HepG2 (cell line): ENCODE results near the gene KLRG1. TPM values are rescaled to one million over a fixed set of nuclear protein-coding genes. Genes with fewer than 3 reads are reported as not detected.

Experiments
- ARID2 ChIP-seq: sonication (generic); formaldehyde crosslinking; IDR thresholded peaks from 2 replicates; pipeline ENCODE4 v1.8.1; 2022; ENCODE audit warnings: mild to moderate bottlenecking, missing genetic modification reagents, borderline replicate concordance
- YEATS4 ChIP-seq: sonication (generic); formaldehyde crosslinking; IDR thresholded peaks from 2 replicates; pipeline ENCODE4 v1.4.0; 2020; ENCODE audit warnings: missing genetic modification reagents, borderline replicate concordance
- ZBTB1 ChIP-seq: sonication (generic); formaldehyde crosslinking; IDR thresholded peaks from 2 replicates; pipeline ENCODE4 v1.4.0; 2020; ENCODE audit warnings: missing genetic modification reagents, borderline replicate concordance
- ZBTB21 ChIP-seq: sonication (generic); formaldehyde crosslinking; IDR thresholded peaks from 2 replicates; pipeline ENCODE4 v1.4.0; 2020; ENCODE audit warnings: missing genetic modification reagents
- ZMYM2 ChIP-seq: sonication (generic); formaldehyde crosslinking; IDR thresholded peaks from 2 replicates; pipeline ENCODE4 v1.8.0; 2022; ENCODE audit warnings: mild to moderate bottlenecking, missing genetic modification reagents
- ZNF10 ChIP-seq: sonication (generic); formaldehyde crosslinking; IDR thresholded peaks from 2 replicates; pipeline ENCODE4 v1.4.0; 2020; ENCODE audit warnings: mild to moderate bottlenecking, low read depth, missing genetic modification reagents, borderline replicate concordance
- ZNF20 ChIP-seq: sonication (generic); formaldehyde crosslinking; IDR thresholded peaks from 2 replicates; pipeline ENCODE4 v1.4.0; 2020; ENCODE audit warnings: mild to moderate bottlenecking, moderate library complexity, missing genetic modification reagents
- ZNF670 ChIP-seq: sonication (generic); formaldehyde crosslinking; IDR thresholded peaks from 2 replicates; pipeline ENCODE4 v1.8.0; 2022; ENCODE audit warnings: mild to moderate bottlenecking, missing genetic modification reagents, borderline replicate concordance
- ZSCAN29 ChIP-seq: sonication (generic); formaldehyde crosslinking; conservative IDR thresholded peaks from 2 replicates; pipeline ENCODE4 v1.4.0; 2020; ENCODE audit warnings: mild to moderate bottlenecking, missing genetic modification reagents
- polyA plus RNA-seq, 8 experiments: library from polyadenylated mRNA; depleted of rRNA in 3 of 8; stranded (reverse) in 7 of 8; unstranded in 1 of 8; fragments of >200 nt; fragmentation: Illumina TruSeq in 4 of 8; extraction: Trizol in 4 of 8; gene quantifications; 2 replicates each; pipeline versions ENCODE4 v1.2.1 to v1.2.3, GENCODE V29; 2011 to 2016; ENCODE audit warnings: low read depth in 4 of 8, missing spikeins in 1 of 8, mixed read lengths in 1 of 8; ENCODE audit not compliant: insufficient read depth in 1 of 8
- total RNA-seq, 5 experiments: library from RNA; depleted of rRNA; stranded (reverse); fragments of >200 nt; fragmentation: Illumina TruSeq; extraction: Trizol; gene quantifications; 2 replicates each; pipeline ENCODE4 v1.2.3, GENCODE V29; 2016; ENCODE audit warnings: low read depth in 1 of 5
- TF ChIP-seq, protein P1 (sequence below), 2 experiments: sonication (generic) in 1 of 2; formaldehyde crosslinking in 1 of 2; IDR thresholded peaks; 2 replicates each; pipeline versions ENCODE4 v1.5.1 to v1.6.1; 2011 to 2020; ENCODE audit warnings: borderline replicate concordance in 1 of 2, low read depth in 1 of 2, low read length in 1 of 2, mild to moderate bottlenecking in 1 of 2, missing genetic modification reagents in 1 of 2, moderate library complexity in 1 of 2
- TF ChIP-seq, protein P2 (sequence below): sonication (generic); formaldehyde crosslinking; IDR thresholded peaks from 2 replicates; pipeline ENCODE4 v1.8.1; 2023; ENCODE audit warnings: missing genetic modification reagents, mild to moderate bottlenecking, borderline replicate concordance
- TF ChIP-seq, protein P3 (sequence below): sonication (generic); formaldehyde crosslinking; IDR thresholded peaks from 2 replicates; pipeline ENCODE4 v1.8.1; 2023; ENCODE audit warnings: mild to moderate bottlenecking, missing genetic modification reagents, borderline replicate concordance
- TF ChIP-seq, protein P4 (sequence below): sonication (generic); formaldehyde crosslinking; IDR thresholded peaks from 2 replicates; pipeline ENCODE4 v1.4.0; 2020; ENCODE audit warnings: mild to moderate bottlenecking, low read depth, missing genetic modification reagents
- TF ChIP-seq, protein P5 (sequence below): sonication (generic); formaldehyde crosslinking; IDR thresholded peaks from 2 replicates; pipeline ENCODE4 v1.5.1; 2020; ENCODE audit warnings: missing genetic modification reagents, mild to moderate bottlenecking, borderline replicate concordance
- TF ChIP-seq, protein P6 (sequence below): IDR thresholded peaks from 2 replicates; pipeline ENCODE4 v1.6.1; 2016; ENCODE audit warnings: missing compliant biosample characterization, missing genetic modification reagents, borderline replicate concordance
- TF ChIP-seq, protein P7 (sequence below): sonication (generic); formaldehyde crosslinking; IDR thresholded peaks from 2 replicates; pipeline ENCODE4 v1.8.0; 2022; ENCODE audit warnings: low read depth, missing genetic modification reagents
- TF ChIP-seq, protein P8 (sequence below): sonication (generic); formaldehyde crosslinking; IDR thresholded peaks from 2 replicates; pipeline ENCODE4 v1.4.0; 2020; ENCODE audit warnings: missing genetic modification reagents

The KLRG1 gene
- total and polyA plus RNA-seq, 2 of the 13 experiments (the other 11 are each of a cell fraction or from before 2014, with no cell fraction given), result 1.2 to 1.7 TPM

DNA sequence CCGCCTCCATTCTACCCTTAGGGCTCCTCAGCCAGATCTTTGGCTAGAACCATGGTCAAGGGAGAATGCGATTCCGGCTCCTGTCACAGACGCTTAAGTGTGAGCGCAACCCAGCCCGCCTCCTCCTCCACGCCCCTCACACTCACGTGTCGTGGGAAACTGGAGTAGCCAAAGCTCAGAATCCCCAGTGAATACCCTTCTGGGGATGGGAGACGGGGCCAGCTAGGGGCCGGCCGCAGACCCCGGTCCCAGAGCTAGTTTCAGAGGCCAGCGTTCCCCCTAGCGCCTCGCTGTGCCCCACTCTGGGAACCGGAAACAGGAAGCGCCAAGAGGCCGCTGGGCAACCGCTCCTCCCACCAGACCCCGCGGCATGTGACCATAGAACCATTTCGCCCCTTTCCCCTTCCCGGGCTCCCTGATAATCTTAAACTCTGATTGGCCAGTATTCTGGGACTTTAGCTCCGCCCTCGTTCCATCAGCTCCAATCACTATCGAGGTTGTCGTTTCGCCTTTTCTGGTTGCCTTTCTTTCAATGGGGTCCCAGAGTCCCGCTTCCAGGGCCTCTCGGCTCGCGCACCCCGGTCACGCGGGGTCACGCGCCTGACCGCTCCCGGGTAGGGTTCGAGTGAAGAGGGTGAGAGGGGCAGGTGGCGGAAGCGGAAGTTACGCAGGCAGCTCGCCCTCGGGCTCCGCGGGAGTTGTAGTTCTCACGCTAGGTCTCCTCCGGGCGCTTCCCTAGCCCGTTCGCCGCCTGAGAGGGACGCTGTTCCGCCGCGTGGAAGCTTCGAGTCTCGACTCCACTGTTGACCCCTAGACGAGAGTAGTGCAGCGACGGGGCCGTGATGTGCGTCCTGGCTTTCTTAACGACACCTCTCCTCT is 39.8 kb upstream of the KLRG1 start, which contains the start of gene M6PR (continued):
- TF ChIP-seq ZMYM2 (CRISPR knock-in tag), result 0 out of 2 replicates have a peak, but pooled peaks have one; percentile 74
- TF ChIP-seq, protein P1, sequence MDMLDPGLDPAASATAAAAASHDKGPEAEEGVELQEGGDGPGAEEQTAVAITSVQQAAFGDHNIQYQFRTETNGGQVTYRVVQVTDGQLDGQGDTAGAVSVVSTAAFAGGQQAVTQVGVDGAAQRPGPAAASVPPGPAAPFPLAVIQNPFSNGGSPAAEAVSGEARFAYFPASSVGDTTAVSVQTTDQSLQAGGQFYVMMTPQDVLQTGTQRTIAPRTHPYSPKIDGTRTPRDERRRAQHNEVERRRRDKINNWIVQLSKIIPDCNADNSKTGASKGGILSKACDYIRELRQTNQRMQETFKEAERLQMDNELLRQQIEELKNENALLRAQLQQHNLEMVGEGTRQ (IDR thresholded peaks at IDR 0.05; ENCODE audit: low read depth, low read length), result peak; percentile 84
- TF ChIP-seq, protein P1 (CRISPR knock-in tag; IDR thresholded peaks at IDR 0.05; ENCODE audit: borderline replicate concordance), result peak; percentile 95
- TF ChIP-seq ZNF670 (CRISPR knock-in tag), result no peak
- TF ChIP-seq ZSCAN29, result peak; percentile 67; the same call in 1 of the 2 replicates
- TF ChIP-seq, protein P2, sequence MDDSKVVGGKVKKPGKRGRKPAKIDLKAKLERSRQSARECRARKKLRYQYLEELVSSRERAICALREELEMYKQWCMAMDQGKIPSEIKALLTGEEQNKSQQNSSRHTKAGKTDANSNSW (CRISPR knock-in tag), result no peak
- TF ChIP-seq, protein P3, sequence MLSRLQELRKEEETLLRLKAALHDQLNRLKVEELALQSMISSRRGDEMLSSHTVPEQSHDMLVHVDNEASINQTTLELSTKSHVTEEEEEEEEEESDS (CRISPR knock-in tag), result peak; percentile 37; the same call in 1 of the 2 replicates
- no peak for TF ChIP-seq ZNF20
- TF ChIP-seq, protein P4, sequence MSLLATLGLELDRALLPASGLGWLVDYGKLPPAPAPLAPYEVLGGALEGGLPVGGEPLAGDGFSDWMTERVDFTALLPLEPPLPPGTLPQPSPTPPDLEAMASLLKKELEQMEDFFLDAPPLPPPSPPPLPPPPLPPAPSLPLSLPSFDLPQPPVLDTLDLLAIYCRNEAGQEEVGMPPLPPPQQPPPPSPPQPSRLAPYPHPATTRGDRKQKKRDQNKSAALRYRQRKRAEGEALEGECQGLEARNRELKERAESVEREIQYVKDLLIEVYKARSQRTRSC (CRISPR knock-in tag), result no peak
- peak; percentile 79; the same call in 1 of the 2 replicates for TF ChIP-seq ARID2 (CRISPR knock-in tag)
- TF ChIP-seq, protein P5, sequence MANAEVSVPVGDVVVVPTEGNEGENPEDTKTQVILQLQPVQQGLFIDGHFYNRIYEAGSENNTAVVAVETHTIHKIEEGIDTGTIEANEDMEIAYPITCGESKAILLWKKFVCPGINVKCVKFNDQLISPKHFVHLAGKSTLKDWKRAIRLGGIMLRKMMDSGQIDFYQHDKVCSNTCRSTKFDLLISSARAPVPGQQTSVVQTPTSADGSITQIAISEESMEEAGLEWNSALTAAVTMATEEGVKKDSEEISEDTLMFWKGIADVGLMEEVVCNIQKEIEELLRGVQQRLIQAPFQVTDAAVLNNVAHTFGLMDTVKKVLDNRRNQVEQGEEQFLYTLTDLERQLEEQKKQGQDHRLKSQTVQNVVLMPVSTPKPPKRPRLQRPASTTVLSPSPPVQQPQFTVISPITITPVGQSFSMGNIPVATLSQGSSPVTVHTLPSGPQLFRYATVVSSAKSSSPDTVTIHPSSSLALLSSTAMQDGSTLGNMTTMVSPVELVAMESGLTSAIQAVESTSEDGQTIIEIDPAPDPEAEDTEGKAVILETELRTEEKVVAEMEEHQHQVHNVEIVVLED, result peak; percentile 78
- TF ChIP-seq, protein P6, sequence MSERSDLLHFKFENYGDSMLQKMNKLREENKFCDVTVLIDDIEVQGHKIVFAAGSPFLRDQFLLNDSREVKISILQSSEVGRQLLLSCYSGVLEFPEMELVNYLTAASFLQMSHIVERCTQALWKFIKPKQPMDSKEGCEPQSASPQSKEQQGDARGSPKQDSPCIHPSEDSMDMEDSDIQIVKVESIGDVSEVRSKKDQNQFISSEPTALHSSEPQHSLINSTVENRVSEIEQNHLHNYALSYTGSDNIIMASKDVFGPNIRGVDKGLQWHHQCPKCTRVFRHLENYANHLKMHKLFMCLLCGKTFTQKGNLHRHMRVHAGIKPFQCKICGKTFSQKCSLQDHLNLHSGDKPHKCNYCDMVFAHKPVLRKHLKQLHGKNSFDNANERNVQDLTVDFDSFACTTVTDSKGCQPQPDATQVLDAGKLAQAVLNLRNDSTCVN (CRISPR knock-in tag), result no peak; the same call in 1 of the 2 replicates
- TF ChIP-seq, protein P7, sequence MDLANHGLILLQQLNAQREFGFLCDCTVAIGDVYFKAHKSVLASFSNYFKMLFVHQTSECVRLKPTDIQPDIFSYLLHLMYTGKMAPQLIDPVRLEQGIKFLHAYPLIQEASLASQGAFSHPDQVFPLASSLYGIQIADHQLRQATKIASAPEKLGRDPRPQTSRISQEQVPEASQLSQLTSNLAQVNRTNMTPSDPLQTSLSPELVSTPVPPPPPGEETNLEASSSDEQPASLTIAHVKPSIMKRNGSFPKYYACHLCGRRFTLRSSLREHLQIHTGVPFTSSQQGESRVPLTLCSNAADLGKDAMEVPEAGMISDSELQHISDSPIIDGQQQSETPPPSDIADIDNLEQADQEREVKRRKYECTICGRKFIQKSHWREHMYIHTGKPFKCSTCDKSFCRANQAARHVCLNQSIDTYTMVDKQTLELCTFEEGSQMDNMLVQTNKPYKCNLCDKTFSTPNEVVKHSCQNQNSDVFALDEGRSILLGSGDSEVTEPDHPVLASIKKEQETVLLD, result no peak
- TF ChIP-seq ZNF10 (CRISPR knock-in tag), result no peak
- TF ChIP-seq ZBTB1, result no peak
- TF ChIP-seq ZBTB21 (CRISPR knock-in tag), result peak; percentile 48; the same call in 1 of the 2 replicates
- TF ChIP-seq, protein P8, sequence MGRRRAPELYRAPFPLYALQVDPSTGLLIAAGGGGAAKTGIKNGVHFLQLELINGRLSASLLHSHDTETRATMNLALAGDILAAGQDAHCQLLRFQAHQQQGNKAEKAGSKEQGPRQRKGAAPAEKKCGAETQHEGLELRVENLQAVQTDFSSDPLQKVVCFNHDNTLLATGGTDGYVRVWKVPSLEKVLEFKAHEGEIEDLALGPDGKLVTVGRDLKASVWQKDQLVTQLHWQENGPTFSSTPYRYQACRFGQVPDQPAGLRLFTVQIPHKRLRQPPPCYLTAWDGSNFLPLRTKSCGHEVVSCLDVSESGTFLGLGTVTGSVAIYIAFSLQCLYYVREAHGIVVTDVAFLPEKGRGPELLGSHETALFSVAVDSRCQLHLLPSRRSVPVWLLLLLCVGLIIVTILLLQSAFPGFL (CRISPR knock-in tag), result no peak
- TF ChIP-seq YEATS4 (CRISPR knock-in tag), result peak; percentile 77
